Heart left ventricle (tissue), 13 donors: ENCODE results near the gene ANKRD18A.
"Not testable (repeated sequence)": the region's sequence is repeated elsewhere in the genome, so short reads cannot be mapped to it uniquely, and the experiment has no call there.

ENCODE experiments used
- CTCF ChIP-seq, 12 donors: fragments of 200-600 bp; sonication (generic) in 4 of 12; IDR thresholded peaks; one replicate each; pipeline versions ENCODE4 v1.5.0 to v1.8.0; 2018 to 2022; ENCODE audit warnings: antibody characterized with exemption in 12 of 12, mild to moderate bottlenecking in 5 of 12
- POLR2A ChIP-seq, 2 donors: fragments of 450-650 bp; IDR thresholded peaks; one replicate each; pipeline ENCODE4 v1.6.1; 2017; ENCODE audit warnings: antibody characterized with exemption in 2 of 2, mild to moderate bottlenecking in 2 of 2, moderate library complexity in 2 of 2
- donor health status: ischemic (EF 13 %, LVEDD 7.1; RV severe dilation, severe dysfunction).
- donor health status: DM: no; HTN: yes; CAD: no.
- donor health status: DM: no; HTN: no; CAD: no.
- donor health status: ischemic (EF 25% LVEDD 6.9; RV normal size, moderate dysfunction).
- donor health status: ischemic (EF 25% LVEDD 5.7; RV mildly dilated, moderate dysfunction).
- donor health status: ischemic (EF 35%, LVEDD 5.7; RV mildly dilated, moderate dysfunction).
- donor health status: nonischemic (EF 11% LVEDD 7.7; RV severe dilation, severe dysfunction).
- donor health status: DM: yes; HTN: yes; CAD: no.
- donor health status: PGD.
- donor health status: ischemic (EF 29% LVEDD 5.4; RV normal size, mild dysfunction).
- donor health status: nonischemic (EF 23%, LVEDD 6.1; RV moderate dilation, normal function).

- TF ChIP-seq CTCF, POLR2A (IDR thresholded peaks at IDR 0.05): not testable (repeated sequence)
Observed at GRCh38 chr9:38557746-38558145, 62.6 kb downstream of the ANKRD18A start.
